Activated CD8-positive, alpha-beta memory T cell treated with anti-CD3 and anti-CD28 coated beads for 24 hours (primary cell): ENCODE results near the gene GALNT10.

Source experiments
- DNase-seq: peaks from one replicate; pipeline ENCODE4 v3.0.0-alpha.2; 2020

GALNT10 gene

DNA sequence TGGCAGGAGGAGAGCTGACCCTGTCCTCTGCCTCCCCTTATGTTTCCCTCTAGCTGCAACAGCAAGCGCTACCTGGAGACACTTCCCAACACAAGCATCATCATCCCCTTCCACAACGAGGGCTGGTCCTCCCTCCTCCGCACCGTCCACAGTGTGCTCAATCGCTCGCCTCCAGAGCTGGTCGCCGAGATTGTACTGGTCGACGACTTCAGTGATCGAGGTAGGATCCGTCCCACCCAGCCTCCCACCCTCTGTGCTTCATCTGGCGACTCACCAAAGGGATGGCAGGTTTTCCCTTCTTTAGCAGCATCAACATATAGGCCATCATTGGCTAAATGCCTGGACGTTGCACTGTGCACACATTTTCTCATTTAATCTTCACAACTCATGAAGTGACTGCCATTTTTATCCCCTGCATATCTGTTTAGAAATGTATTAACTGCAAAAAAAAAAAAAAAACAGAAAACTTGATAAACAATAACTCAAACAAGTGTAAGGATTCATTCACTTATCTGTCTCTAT, 139.0 kb downstream of the GALNT10 start:
- DNase-seq, result no peak

DNA sequence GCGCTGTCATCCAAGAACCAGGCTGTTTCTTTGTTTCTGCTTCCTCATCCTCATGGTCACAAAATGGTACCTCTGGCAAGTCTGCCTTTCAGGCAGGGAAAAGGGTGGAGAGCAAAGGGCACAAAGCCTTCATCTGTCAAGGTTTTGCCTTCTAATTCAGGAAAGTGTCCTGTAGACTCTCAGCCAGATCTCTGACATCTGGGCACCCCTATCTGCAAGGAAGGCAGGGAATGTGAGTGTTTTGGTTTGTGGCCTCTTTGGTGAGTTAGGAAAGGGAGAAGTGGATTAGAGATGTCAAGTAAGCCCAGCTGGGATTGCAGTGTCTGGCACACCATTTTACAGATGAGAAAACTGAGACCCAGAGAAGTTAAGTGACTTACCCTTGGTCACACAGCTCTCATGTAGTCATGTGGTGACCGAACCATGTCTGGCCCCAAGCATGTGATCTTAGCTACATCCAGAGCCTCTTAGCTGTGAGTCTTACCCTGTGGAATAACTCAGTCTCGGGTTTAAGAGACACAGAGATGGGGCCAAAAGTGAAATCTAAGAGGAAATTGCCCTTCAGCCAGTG, 139.6 kb downstream of the GALNT10 start:
- no peak for DNase-seq

DNA sequence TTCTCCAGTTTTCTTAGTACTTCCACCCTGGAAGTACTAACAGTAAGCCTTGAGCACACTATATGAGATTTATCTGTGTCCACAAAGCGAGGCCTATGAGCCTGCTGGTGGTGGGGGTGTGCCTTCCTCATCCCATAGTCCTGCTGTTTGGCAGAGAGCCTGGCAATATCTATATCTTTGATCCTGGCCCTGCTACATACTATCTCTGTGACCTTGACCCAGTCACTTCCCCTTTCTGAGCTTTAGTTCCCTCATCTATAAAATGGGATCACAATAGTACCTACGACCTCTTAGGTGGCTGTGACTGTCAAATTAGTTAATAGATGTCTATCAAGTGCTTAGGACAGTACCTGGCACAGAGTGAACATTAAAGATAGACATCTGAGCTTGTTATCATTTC, 140.7 kb downstream of the GALNT10 start:
- DNase-seq, result no peak

DNA sequence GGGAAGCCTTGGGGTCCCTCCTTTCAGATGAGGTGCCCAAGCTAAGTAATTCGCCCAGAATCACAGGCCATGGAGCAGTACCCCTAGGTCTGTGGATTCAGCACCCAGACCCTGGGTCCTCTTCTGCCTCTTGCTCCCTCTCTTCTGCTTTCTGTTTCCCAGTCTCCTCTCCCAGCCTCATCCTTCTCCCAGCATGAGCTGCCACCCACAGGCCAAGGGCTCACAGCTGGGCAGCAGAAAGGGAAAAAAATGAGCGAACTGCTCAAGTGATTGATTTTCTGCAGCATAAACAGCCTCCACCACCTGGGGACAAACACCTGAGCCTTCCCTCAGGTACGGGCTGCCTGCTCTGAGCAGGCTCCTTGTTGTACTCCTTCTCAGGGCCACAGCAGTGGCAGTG, 141.4 kb downstream of the GALNT10 start:
- DNase-seq, result no peak

DNA sequence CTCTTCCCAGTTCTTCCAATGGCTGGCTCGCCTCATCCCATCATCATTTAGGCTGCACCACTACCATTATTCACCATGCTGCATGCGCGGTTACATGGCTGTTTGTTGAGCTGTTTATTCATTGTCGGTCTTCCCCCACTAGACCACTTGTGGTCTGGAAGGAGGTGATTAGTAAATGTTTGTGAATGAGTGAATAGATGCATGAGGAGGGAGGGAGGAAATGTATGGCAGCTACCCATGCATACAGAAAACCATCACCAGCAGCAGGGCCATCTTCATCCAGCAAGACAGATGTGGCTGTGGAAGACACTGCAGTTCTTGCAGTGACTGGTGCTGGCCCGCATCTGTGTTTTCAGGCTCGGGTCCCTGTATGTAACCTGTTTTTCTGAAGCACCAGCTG, 141.9 kb downstream of the GALNT10 start:
- DNase-seq, result no peak

DNA sequence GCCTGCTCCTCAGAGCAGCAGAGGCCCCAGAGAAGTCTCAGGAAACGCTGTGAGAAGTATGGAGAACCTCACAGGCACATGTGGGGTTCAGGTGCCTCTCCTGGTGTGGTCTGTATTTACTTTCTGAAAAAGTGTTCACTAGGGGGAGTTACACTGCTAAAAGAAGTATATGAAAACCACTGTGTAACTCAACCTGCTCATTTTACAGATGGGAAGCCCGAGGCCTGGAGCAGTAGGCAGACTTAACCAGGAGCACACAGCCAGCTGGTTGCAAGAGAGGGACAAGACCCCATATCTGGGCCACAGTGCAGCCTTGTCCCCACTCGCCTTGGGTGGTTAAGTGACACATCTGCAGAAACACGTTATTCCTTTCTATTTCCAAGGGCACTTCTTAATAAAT, 142.5 kb downstream of the GALNT10 start:
- no peak for DNase-seq

DNA sequence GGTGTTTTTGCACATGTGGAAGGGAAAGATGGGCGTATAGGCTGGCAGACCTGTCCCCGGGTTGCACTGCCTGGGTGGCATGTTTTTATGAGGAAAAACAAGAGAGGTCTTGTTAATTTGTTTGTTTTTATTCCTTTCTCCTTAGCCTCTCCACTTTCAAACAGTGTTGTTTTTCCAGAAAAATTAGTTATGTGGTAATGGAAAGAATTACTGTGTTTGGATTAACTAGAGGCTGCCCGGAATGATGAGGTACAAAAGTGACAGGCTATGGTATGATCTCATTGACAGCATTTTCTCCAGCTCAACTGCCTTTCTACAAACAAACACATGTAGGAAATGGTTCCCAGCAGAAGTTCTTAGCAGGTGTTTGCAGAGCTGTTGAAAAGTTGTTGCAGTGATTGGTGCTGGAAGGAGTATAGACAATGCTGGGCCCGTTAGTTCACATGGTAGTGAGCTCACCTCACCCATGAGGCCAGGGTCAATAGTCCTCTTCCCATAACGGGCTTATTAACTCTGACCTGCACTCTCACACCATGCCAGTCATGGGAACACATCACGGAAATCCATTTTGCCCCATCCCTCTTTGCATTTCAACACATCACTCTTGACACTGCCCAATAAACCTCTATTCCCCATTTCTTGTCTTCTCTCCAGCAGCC, 144.0 kb downstream of the GALNT10 start:
- no peak for DNase-seq

DNA sequence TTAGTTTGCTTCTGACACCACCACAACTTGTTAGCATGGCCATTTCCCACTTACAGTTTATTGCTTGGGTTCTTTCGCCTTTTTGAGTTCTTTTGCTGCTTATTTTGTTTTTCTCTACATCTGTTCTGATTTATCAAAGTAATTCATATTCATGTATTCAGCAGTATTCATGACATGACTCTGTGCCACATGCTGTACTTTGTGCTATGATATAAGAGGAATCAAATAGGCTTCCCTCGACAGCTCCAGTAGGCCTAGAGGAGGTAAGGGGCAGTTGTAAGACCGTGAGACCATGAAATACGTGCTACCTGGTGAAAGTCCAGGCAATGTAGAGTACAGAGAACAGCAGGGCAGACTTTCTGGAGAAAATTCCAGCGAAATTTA, 144.5 kb downstream of the GALNT10 start:
- no peak for DNase-seq

DNA sequence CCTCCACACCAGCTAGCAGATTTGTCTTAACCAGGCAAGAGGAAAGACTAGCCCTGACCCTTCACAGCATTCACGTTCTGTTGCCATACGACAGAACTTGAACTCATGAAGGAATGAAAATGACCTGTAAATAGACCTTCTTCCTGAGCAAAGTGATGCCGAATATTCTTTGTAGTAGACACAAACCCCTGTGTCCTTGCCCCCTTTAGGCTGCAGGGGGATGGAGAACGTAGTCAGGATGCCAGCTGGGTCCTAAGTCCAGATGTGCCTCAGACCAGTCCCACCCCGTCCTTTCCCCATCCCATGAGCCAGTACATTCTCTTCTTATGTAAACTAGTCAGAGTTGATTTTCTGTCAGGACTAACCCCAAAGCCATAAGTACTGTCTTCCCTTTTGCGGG, 151.1 kb downstream of the GALNT10 start:
- no peak for DNase-seq

DNA sequence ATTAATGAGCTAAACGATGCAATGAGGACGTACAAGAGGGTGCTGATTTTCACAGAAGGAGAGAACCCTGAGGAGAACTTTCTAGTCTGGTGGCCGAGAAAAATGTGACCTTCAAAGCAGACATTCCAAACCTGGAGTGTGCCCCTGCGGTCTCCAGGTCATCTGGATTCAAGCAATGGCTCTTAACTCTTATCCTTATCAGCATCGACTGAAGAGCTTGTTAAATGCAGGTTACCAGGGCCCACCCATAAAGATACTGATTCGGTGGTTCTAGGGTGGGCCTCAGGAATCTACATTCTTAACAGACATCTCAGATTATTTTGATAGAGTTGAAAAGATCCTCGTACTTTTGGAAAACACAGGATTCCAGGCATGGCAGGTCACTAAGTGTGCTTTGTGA, 151.7 kb downstream of the GALNT10 start:
- no peak for DNase-seq

DNA sequence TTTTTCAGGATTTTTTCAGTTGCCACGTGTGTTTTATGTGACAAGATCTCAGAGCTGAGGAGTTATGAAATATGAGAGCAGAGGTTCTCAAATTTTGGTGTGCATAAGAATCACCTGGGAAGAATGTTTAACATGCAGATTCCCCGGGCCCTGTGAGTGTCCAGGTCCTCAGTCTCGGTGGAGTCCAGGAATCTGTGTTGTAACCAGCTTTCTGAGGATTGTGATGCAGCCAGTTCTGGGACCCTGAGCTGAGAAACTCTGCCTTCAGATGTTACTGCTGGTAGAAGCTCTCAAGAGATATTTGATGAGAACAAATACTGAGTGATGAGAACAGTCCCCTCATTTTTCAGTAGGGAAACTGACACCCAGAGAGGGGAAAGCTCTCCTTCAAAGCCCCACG, 152.4 kb downstream of the GALNT10 start:
- DNase-seq, result no peak

DNA sequence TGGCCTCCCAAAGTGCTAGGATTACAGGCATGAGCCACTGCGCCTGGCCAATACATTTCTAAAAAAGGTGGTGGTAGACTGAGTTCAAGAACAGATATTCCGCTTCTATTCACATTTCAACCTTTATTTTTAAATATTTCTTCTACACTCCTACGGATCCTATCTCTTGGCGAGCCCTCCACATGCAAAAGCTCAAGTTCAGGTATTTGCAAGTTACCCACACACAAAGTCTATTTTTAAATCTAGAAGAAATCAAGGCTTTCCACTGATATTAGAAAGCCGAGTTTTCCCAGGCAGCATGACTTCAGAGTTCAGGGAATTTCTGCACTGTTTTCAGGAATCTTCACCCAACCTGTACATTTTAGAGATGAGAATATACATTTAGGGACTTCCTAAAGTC, 153.9 kb downstream of the GALNT10 start:
- DNase-seq, result no peak

DNA sequence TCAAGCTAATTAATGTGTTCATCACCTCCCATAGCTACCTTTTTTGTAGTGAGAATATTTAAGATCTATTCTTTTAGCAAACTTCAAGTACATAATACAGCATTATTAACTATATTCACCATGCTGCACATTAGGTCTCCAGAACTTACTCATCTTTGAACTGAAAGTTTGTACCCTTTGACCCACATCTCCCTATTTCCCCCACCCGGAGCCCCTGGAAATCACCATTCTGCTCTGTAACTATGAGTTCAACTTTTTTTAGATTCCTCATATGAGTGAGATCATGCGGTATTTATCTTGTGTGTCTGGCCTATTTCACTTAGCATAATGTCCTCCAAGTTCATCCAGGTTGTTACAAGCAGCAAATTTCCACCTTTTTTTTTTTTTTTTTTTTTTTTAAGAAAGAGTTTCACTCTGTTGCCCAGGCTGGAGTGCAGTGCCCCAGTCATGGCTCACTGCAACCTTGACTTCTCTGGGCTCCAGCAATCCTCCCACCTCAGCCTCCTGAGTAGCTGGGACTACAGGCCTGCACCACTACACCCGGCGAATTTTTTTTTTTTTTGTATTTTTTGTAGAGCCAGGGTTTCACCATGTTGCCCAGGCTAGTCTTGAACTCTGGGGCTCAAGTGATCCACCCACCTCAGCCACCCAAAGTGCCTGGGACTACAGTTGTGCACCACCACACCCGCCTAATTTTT, 154.9 kb downstream of the GALNT10 start:
- DNase-seq, result no peak

DNA sequence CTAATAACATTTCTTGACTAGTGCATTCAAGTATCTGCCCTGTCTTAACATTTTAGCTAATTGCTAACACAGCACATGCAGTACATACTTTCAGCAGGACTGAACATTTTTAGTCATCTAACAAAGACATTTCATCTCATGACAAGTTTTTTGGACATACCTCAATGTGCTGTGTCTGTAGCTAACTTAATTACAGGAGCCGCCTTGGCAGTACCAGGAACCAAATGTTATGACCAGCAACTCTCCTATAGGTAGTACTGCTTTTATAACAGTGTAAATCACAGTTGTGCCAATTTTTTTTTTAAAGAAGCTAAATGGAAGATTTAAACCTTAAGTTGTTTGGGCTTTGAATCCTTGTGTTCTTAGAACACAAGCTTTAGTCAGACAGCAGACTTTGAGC, 155.9 kb downstream of the GALNT10 start:
- no peak for DNase-seq

DNA sequence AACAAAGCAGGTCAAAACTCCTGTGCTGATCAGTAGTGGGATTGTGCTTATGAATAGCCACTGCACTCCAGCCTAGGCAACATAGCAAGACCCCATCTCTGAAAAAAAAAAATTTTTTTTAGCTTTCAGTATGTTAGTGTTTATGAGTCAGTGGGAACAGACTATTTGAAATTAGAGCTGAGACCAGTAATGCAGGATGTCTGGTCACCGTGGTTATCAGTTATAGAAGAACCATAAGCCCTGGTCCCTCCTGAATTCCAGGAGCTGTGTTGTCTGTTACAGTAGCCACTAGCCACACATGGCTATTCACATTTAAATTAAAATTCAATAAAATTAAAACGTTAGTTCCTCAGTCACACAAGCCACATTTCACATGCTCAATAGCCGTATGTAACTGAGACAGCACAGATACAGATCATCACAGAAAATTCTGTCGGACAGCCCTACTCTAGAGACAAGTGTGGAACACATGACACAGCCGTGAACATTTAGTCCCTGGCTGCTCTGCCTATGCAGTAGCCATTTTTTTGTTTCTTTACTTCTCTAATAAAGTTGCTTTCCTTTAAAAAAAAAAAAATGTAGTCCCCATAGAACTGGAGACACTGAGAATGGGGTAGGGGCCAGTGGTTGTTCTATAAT, 159.2 kb downstream of the GALNT10 start:
- DNase-seq, result no peak

DNA sequence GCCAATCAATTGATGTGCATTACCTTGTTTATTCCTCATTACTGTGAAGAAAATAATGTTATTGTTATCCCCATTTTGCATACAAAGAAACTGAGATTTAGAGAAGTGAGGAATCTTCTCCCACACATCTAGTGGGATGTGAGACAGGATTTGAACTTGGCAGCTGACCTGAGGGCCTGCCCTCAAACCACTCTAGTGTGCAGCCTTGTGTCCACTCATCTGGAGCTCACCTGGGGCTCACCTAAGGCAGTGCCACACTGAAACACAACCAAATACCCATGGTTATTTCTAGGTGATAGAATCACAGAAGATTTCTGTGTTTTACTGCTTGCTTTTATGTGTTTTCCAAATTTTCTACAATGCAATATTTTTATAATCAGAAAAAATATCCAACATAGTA, 160.6 kb downstream of the GALNT10 start:
- DNase-seq, result no peak

DNA sequence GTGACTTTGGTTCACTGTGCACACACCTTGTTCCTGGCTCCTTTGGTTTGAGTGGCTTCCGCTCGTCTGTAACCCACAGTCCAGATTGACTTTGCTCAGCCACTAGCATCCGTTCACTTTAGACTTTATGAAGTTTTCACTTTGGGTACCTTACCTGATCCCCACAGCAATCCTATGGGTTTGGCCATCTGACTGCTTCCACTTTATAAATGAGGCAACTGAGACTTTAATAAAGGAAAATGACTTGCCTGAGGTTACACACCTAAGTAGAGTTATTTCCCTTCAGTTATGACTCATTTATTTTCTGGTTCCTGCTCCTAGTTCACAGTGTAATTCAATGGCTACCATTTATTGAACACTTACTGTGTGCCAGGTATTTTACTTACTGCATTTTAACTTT, 161.0 kb downstream of the GALNT10 start:
- no peak for DNase-seq

DNA sequence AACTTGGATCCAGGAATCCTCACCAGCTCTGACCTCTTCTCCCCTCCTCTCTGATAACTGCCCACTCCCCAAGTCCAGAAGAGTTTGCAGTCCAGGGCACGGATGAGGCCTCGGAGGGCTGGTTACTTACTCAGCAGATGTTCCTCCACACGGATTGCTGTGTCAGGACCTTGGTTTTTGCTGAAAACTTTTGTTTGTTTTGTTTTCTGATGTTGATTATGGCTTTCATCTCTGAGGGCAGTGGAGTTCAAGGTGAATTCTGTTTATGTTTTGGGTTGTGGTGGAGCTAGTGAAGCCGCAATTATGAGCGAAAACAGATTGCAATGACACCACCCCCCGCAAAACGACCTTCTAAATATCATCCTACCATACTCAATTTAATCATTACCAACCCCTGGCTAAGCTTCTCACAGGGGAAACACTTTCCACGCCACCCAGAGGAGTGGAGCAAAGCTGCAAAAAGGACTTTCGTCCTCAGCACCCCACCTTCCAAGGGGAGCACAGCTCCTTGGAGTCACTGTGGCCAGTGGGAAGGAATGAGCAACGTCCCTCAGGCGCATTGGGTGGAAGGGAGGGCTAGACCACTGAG, 162.5 kb downstream of the GALNT10 start:
- DNase-seq, result no peak

DNA sequence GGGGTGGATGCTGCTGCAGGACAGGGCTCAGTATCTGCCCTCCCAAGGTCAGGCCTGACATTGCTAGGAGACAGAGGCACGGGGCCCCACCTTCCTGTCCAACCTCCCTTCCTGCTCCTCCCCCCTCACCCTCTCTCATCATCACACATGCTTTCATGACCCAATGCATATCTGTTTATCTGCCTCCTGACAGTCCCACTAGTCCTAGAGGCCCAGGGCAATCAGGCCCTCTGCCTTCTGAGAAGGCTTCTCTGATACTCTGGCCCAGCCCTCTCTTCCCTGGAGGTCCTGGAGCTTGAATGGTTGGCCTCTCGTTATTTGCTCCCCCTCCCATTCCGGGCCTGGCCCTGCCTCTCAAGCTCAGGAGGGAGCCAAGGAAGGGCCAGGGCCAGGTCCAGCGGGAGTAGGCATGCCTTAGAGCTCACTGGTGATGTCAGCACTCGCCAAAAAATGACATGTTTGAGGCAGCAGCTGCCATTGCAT, 164.6 kb downstream of the GALNT10 start:
- no peak for DNase-seq

DNA sequence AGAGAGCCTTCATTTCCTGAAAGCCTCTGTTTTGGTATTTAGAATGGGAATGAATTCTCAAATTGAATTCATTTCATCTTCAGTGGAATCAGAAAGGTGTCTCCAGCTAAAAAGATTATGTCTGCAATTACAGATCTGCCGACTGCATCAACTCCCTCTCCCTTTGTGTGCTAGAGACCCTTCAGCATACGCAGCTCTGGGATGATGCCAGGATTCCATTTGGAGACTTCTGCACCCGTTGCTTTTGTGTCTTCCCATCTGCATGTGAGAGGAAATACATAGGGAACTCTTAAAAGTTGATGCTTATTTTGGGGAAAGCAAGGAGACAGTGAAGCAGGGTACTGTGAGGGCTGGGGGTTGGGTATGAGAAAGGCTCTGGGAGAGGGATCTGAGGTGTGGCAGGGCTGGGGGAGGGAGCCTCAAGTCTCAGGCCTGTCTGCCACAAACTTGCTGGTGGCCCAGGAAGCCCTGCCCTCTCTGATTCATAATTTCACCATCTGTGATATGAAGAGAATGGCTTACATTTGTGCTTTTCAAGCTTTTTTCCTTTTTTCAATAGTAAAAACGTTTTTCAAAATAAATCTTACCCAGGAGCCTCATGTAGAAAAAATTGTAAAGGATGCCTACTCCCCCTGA, 165.6 kb downstream of the GALNT10 start:
- no peak for DNase-seq

DNA sequence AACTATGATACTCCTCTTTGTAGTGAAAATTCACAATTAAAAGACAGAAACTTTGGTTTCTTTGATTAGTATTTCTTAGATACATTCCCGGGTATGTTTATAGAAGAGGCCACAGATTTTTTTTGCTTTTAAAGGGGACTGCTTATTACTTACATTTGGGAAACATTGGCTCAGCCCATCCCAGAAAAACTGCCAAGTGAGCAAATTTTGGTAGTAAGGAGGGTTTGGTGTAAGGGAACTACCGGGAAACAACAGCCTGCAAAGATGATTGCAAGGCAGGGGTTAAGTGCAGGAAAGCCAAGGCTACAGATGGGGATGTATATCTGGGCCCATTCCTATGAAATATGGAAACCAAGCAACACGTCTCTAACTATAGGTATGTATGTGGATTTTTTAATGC, 166.4 kb downstream of the GALNT10 start:
- no peak for DNase-seq

DNA sequence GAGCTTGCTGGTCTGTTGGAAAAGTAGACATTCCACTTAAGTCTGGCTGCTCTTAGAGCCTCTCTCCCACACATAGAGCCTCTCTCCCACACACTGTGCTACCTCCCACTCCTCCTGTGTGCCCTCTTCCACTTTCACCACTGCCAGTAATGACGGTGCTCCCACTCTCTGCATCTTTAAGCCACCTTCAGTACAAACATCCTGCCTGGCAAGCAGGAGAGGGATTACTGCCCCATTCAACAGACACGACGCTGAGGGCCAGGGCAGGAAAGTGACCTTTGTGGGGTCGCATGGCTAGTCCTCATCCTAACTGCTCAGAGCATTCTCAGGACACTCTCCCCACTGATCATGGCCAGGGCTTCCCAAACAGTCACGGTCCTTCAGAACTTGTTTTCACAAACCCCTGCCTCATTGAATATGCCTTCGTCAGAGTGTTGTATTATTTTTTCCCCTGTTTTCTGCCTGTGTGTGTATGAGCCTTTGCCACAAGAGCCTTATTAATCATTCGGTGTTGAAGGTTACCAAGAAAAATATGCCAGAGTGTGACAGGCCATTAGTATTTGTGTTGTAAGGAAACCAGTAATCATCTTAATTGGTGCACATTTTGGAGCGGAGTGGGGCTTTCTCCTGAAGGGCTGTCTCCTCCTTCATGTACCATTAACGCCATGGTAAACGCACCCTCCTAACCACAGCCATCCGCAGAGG, 168.1 kb downstream of the GALNT10 start:
- no peak for DNase-seq
